ENCODE results near the gene CDR2. TPM values are rescaled to one million over a fixed set of nuclear protein-coding genes. Genes with fewer than 3 reads are reported as not detected.
A peak's percentile ranks its signal among the peaks of the same experiment; 100 is the strongest.

CDR2 gene
- total and polyA plus RNA-seq, 2 of the 13 experiments (the other 11 are each of a cell fraction or from before 2014, with no cell fraction given), result 59.0 to 78.9 TPM

DNA sequence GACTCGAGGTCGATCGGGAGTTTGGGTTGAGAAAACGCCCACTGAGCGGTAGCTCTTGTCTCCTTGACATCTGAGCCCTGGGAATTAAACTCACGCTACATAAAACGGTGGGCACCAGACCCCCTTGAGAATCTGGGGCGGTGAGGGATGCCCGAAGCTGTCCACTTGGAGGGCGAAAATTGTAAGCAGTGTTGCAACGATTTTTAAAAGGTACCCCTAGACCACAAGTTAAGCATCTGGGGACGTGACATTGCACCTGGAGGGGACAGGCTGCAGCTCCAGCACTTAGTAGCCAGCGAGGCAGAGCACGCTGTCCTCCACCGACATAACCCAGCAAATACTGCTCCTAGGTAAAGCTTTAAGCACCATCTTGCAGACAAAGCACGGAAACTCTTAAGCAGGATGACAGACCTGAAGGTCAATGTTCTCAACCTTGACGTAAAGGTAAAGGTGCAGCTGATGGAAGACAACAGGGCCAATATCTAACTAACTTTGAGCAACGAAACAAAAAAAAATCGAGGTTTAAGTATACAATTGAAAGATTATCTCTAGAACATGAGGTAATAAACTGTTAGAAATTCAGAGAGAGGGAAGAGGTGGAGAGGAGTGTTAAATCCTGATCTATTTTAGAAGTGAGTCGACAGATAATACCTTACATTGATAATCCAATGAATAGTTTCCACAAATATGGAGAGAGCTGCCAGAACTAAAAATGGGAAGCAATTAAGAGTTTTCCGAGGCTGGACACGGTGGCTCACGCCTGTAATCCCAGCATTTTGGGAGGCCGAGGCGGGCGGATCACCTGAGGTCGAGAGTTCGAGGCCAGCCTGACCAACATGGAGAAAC, 921 bp upstream of the CDR2 start (continued):
- TF ChIP-seq AFF4 (CRISPR knock-in tag; IDR thresholded peaks at IDR 0.05) (no peak), PLSCR1 (CRISPR knock-in tag; IDR thresholded peaks at IDR 0.05; ENCODE audit: borderline replicate concordance) (no peak), ZZZ3 (CRISPR knock-in tag; IDR thresholded peaks at IDR 0.05; ENCODE audit: borderline replicate concordance) (no peak), MAFG (CRISPR knock-in tag; IDR thresholded peaks at IDR 0.05) (no peak), HINFP (CRISPR knock-in tag; IDR thresholded peaks at IDR 0.05; ENCODE audit: low read depth) (peak; percentile 18; the same call in 1 of the 2 replicates), NCOR1 (IDR thresholded peaks at IDR 0.05; ENCODE audit: borderline replicate concordance, low read length) (no peak), PRMT3 (CRISPR knock-in tag; IDR thresholded peaks at IDR 0.05; ENCODE audit: borderline replicate concordance, low read depth) (0 out of 2 replicates have a peak, but pooled peaks have one; percentile 74), ZNF232 (CRISPR knock-in tag; IDR thresholded peaks at IDR 0.05; ENCODE audit: borderline replicate concordance) (no peak), SIX4 (CRISPR knock-in tag; IDR thresholded peaks at IDR 0.05) (no peak), ZNF205 (CRISPR knock-in tag; IDR thresholded peaks at IDR 0.05) (no peak), ZNF713 (CRISPR knock-in tag; IDR thresholded peaks at IDR 0.05) (no peak; the same call in 1 of the 2 replicates), ZNF775 (CRISPR knock-in tag; IDR thresholded peaks at IDR 0.05; ENCODE audit: borderline replicate concordance) (0 out of 2 replicates have a peak, but pooled peaks have one; percentile 78), ZNF747 (CRISPR knock-in tag; IDR thresholded peaks at IDR 0.05; ENCODE audit: borderline replicate concordance) (no peak)
- TF ChIP-seq, protein P1, sequence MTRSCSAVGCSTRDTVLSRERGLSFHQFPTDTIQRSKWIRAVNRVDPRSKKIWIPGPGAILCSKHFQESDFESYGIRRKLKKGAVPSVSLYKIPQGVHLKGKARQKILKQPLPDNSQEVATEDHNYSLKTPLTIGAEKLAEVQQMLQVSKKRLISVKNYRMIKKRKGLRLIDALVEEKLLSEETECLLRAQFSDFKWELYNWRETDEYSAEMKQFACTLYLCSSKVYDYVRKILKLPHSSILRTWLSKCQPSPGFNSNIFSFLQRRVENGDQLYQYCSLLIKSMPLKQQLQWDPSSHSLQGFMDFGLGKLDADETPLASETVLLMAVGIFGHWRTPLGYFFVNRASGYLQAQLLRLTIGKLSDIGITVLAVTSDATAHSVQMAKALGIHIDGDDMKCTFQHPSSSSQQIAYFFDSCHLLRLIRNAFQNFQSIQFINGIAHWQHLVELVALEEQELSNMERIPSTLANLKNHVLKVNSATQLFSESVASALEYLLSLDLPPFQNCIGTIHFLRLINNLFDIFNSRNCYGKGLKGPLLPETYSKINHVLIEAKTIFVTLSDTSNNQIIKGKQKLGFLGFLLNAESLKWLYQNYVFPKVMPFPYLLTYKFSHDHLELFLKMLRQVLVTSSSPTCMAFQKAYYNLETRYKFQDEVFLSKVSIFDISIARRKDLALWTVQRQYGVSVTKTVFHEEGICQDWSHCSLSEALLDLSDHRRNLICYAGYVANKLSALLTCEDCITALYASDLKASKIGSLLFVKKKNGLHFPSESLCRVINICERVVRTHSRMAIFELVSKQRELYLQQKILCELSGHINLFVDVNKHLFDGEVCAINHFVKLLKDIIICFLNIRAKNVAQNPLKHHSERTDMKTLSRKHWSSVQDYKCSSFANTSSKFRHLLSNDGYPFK (CRISPR knock-in tag; IDR thresholded peaks at IDR 0.05; ENCODE audit: borderline replicate concordance), result peak; percentile 11; the same call in 1 of the 2 replicates
- TF ChIP-seq, protein P2, sequence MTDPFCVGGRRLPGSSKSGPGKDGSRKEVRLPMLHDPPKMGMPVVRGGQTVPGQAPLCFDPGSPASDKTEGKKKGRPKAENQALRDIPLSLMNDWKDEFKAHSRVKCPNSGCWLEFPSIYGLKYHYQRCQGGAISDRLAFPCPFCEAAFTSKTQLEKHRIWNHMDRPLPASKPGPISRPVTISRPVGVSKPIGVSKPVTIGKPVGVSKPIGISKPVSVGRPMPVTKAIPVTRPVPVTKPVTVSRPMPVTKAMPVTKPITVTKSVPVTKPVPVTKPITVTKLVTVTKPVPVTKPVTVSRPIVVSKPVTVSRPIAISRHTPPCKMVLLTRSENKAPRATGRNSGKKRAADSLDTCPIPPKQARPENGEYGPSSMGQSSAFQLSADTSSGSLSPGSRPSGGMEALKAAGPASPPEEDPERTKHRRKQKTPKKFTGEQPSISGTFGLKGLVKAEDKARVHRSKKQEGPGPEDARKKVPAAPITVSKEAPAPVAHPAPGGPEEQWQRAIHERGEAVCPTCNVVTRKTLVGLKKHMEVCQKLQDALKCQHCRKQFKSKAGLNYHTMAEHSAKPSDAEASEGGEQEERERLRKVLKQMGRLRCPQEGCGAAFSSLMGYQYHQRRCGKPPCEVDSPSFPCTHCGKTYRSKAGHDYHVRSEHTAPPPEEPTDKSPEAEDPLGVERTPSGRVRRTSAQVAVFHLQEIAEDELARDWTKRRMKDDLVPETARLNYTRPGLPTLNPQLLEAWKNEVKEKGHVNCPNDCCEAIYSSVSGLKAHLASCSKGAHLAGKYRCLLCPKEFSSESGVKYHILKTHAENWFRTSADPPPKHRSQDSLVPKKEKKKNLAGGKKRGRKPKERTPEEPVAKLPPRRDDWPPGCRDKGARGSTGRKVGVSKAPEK (CRISPR knock-in tag; IDR thresholded peaks at IDR 0.05; ENCODE audit: borderline replicate concordance), result no peak

Measured in HepG2 (cell line).